ENCODE results near the gene ABHD3. TPM values are rescaled to one million over a fixed set of nuclear protein-coding genes. Genes with fewer than 3 reads are reported as not detected.
"Not testable (repeated sequence)": the region's sequence is repeated elsewhere in the genome, so short reads cannot be mapped to it uniquely, and the experiment has no call there.

The ABHD3 gene
- polyA plus RNA-seq, 10 donors = 6.9 to 16.4 (median 11.5) TPM

GRCh38 chr18:21706386-21706865, 1.9 kb upstream of the ABHD3 start:
- no peak for DNase-seq

GRCh38 chr18:21703241-21703820, 1.2 kb downstream of the ABHD3 start:
- DNase-seq = peak in 1 of 3 donors; percentile 42

- no peak for DNase-seq
These were observed 2.0 kb downstream of the ABHD3 start for GRCh38 chr18:21702602-21703001.

- DNase-seq = no peak
These were observed 3.0 kb downstream of the ABHD3 start for GRCh38 chr18:21701621-21702020.

GRCh38 chr18:21700528-21701075, 4.0 kb downstream of the ABHD3 start:
- no peak for DNase-seq

- DNase-seq = no peak
These were observed 11.3 kb downstream of the ABHD3 start for GRCh38 chr18:21693322-21693721.

- DNase-seq = no peak
These were observed 14.8 kb downstream of the ABHD3 start for GRCh38 chr18:21689736-21690135.

- DNase-seq = peak in 1 of 3 donors; percentile 27
These were observed 18.1 kb downstream of the ABHD3 start for GRCh38 chr18:21686282-21687105.

- not testable (repeated sequence) for DNase-seq
These were observed 19.0 kb downstream of the ABHD3 start for GRCh38 chr18:21685556-21685981.

GRCh38 chr18:21684731-21685130, 19.8 kb downstream of the ABHD3 start:
- no peak for DNase-seq

GRCh38 chr18:21682371-21683051, 22.1 kb downstream of the ABHD3 start:
- peak in 1 of 3 donors; percentile 71 for DNase-seq

GRCh38 chr18:21680161-21680560, 24.4 kb downstream of the ABHD3 start:
- no peak for DNase-seq

- no peak for DNase-seq
These were observed 25.7 kb downstream of the ABHD3 start for GRCh38 chr18:21678859-21679258.

- not testable (repeated sequence) for DNase-seq
These were observed 29.2 kb downstream of the ABHD3 start for GRCh38 chr18:21675354-21675753.

GRCh38 chr18:21672521-21673267, 31.9 kb downstream of the ABHD3 start:
- no peak for DNase-seq

- DNase-seq = no peak
These were observed 34.8 kb downstream of the ABHD3 start for GRCh38 chr18:21669736-21670285.

- no peak for DNase-seq
These were observed 40.5 kb downstream of the ABHD3 start for GRCh38 chr18:21664069-21664468.

- DNase-seq = peak; percentile 31 to 82 (median 58)
These were observed 41.0 kb downstream of the ABHD3 start for GRCh38 chr18:21663578-21663977.

GRCh38 chr18:21662581-21662980, 42.0 kb downstream of the ABHD3 start:
- DNase-seq = no peak

- DNase-seq = no peak
These were observed 44.5 kb downstream of the ABHD3 start for GRCh38 chr18:21660078-21660477.

GRCh38 chr18:21656402-21656801, 48.2 kb downstream of the ABHD3 start:
- DNase-seq = no peak
